ENCODE results near the gene ZNF304. TPM values are rescaled to one million over a fixed set of nuclear protein-coding genes. Genes with fewer than 3 reads are reported as not detected.
A peak's percentile ranks its signal among the peaks of the same experiment; 100 is the strongest.

Gene ZNF304
- total and polyA plus RNA-seq, 2 of the 13 experiments (the other 11 are each of a cell fraction or from before 2014, with no cell fraction given), result 3.4 to 8.0 TPM

DNA sequence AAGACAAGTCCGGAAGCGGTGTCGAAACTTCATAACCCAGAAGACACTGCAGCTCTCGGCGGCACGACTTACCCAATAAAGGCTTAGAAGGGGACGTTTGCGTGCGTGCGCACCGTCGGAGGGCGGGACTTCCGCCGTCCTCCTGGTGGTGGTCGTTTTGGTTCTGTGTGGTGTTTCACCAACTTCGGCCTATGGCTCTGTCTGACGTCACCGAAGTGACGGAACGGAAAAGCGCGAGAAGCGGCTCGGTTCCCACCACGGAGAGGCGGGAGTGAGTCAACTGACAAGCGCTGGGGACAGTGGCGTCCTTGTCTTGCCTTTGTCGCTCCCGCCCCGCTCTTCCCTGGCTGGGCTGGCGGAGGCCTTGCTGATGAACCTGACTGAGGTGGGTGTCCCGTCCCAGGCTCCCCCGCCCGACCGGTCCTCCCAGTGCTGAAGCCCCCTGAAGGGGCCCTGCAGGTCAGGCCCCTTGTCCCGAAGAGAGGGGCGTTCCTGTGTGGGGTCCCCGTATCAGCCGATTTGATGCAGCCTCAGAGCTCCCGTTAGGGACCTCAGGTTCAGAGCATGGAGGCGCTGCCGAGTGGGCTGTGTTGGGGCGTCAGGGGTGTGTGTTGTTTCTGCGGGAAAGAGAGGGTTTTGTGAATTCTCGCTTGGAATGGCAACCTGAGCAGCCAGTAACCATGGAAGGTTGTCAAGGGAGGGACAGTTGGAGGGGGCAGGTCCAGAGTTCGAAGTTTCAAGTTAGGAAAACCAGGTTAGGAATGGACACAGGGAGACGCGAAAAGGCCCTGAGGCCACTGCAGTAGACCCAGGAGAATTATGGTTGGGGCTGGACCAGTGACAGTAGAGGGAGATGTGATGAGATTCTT lies 38.9 kb downstream of the ZNF304 start, which contains the start of gene ZNF548 (continued):
- TF ChIP-seq, protein P1, sequence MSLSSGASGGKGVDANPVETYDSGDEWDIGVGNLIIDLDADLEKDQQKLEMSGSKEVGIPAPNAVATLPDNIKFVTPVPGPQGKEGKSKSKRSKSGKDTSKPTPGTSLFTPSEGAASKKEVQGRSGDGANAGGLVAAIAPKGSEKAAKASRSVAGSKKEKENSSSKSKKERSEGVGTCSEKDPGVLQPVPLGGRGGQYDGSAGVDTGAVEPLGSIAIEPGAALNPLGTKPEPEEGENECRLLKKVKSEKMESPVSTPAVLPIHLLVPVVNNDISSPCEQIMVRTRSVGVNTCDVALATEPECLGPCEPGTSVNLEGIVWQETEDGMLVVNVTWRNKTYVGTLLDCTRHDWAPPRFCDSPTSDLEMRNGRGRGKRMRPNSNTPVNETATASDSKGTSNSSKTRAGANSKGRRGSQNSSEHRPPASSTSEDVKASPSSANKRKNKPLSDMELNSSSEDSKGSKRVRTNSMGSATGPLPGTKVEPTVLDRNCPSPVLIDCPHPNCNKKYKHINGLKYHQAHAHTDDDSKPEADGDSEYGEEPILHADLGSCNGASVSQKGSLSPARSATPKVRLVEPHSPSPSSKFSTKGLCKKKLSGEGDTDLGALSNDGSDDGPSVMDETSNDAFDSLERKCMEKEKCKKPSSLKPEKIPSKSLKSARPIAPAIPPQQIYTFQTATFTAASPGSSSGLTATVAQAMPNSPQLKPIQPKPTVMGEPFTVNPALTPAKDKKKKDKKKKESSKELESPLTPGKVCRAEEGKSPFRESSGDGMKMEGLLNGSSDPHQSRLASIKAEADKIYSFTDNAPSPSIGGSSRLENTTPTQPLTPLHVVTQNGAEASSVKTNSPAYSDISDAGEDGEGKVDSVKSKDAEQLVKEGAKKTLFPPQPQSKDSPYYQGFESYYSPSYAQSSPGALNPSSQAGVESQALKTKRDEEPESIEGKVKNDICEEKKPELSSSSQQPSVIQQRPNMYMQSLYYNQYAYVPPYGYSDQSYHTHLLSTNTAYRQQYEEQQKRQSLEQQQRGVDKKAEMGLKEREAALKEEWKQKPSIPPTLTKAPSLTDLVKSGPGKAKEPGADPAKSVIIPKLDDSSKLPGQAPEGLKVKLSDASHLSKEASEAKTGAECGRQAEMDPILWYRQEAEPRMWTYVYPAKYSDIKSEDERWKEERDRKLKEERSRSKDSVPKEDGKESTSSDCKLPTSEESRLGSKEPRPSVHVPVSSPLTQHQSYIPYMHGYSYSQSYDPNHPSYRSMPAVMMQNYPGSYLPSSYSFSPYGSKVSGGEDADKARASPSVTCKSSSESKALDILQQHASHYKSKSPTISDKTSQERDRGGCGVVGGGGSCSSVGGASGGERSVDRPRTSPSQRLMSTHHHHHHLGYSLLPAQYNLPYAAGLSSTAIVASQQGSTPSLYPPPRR (CRISPR knock-in tag; IDR thresholded peaks at IDR 0.05; ENCODE audit: borderline replicate concordance), result no peak
- TF ChIP-seq HMG20B (CRISPR knock-in tag; conservative IDR thresholded peaks at IDR 0.05) (no peak), ZNF773 (CRISPR knock-in tag; IDR thresholded peaks at IDR 0.05; ENCODE audit: borderline replicate concordance) (no peak), RBFOX2 (IDR thresholded peaks at IDR 0.05; ENCODE audit: low read depth, low read length) (peak; percentile 71), ATM (IDR thresholded peaks at IDR 0.05; ENCODE audit: borderline replicate concordance) (no peak), STAT5B (CRISPR knock-in tag; IDR thresholded peaks at IDR 0.05) (no peak), XBP1 (CRISPR knock-in tag; IDR thresholded peaks at IDR 0.05) (no peak), ZNF446 (CRISPR knock-in tag; IDR thresholded peaks at IDR 0.05) (no peak), MED8 (CRISPR knock-in tag; IDR thresholded peaks at IDR 0.05; ENCODE audit: insufficient replicate concordance) (peak; percentile 20)
- TF ChIP-seq, protein P2, sequence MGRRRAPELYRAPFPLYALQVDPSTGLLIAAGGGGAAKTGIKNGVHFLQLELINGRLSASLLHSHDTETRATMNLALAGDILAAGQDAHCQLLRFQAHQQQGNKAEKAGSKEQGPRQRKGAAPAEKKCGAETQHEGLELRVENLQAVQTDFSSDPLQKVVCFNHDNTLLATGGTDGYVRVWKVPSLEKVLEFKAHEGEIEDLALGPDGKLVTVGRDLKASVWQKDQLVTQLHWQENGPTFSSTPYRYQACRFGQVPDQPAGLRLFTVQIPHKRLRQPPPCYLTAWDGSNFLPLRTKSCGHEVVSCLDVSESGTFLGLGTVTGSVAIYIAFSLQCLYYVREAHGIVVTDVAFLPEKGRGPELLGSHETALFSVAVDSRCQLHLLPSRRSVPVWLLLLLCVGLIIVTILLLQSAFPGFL (CRISPR knock-in tag; IDR thresholded peaks at IDR 0.05), result no peak
- TF ChIP-seq, protein P3, sequence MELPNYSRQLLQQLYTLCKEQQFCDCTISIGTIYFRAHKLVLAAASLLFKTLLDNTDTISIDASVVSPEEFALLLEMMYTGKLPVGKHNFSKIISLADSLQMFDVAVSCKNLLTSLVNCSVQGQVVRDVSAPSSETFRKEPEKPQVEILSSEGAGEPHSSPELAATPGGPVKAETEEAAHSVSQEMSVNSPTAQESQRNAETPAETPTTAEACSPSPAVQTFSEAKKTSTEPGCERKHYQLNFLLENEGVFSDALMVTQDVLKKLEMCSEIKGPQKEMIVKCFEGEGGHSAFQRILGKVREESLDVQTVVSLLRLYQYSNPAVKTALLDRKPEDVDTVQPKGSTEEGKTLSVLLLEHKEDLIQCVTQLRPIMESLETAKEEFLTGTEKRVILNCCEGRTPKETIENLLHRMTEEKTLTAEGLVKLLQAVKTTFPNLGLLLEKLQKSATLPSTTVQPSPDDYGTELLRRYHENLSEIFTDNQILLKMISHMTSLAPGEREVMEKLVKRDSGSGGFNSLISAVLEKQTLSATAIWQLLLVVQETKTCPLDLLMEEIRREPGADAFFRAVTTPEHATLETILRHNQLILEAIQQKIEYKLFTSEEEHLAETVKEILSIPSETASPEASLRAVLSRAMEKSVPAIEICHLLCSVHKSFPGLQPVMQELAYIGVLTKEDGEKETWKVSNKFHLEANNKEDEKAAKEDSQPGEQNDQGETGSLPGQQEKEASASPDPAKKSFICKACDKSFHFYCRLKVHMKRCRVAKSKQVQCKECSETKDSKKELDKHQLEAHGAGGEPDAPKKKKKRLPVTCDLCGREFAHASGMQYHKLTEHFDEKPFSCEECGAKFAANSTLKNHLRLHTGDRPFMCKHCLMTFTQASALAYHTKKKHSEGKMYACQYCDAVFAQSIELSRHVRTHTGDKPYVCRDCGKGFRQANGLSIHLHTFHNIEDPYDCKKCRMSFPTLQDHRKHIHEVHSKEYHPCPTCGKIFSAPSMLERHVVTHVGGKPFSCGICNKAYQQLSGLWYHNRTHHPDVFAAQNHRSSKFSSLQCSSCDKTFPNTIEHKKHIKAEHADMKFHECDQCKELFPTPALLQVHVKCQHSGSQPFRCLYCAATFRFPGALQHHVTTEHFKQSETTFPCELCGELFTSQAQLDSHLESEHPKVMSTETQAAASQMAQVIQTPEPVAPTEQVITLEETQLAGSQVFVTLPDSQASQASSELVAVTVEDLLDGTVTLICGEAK (IDR thresholded peaks at IDR 0.05), result 0 out of 2 replicates have a peak, but pooled peaks have one; percentile 15
- TF ChIP-seq, protein P3 (CRISPR knock-in tag; IDR thresholded peaks at IDR 0.05), result peak; percentile 76

All from HepG2 (cell line).